Activated CD8-positive, alpha-beta memory T cell treated with anti-CD3 and anti-CD28 coated beads, Interleukin-2, amount 50 U/mL, for 1 hour (primary cell): ENCODE measurements around the gene SPACA7.

Experiments
- DNase-seq: peaks from one replicate; pipeline ENCODE4 v3.0.0-alpha.2; 2020; ENCODE audit errors: extremely low read depth

The SPACA7 gene

GRCh38 chr13:112376050-112376681 is at the start of gene SPACA7:
Gene SPACA7 (plus strand): TSS chr13:112376355. CDS start chr13:112376386, 31 bp downstream.
- DNase-seq, result no peak

- DNase-seq, result no peak
Measured at GRCh38 chr13:112326821-112327370, 49.3 kb upstream of the SPACA7 start.

- DNase-seq, result no peak
Measured at GRCh38 chr13:112328936-112329335, 47.2 kb upstream of the SPACA7 start.

- DNase-seq, result no peak
Measured at GRCh38 chr13:112329376-112329775, 46.8 kb upstream of the SPACA7 start.

GRCh38 chr13:112330066-112330465 is 46.1 kb upstream of the SPACA7 start:
- no peak for DNase-seq

- no peak for DNase-seq
Measured at GRCh38 chr13:112330479-112331381, 45.4 kb upstream of the SPACA7 start.

- DNase-seq, result no peak
Measured at GRCh38 chr13:112331675-112332074, 44.5 kb upstream of the SPACA7 start.

- no peak for DNase-seq
Measured at GRCh38 chr13:112332727-112333126, 43.4 kb upstream of the SPACA7 start.

GRCh38 chr13:112333756-112334543 is 42.2 kb upstream of the SPACA7 start:
- no peak for DNase-seq

- no peak for DNase-seq
Measured at GRCh38 chr13:112335135-112335534, 41.0 kb upstream of the SPACA7 start.

GRCh38 chr13:112341446-112341845 is 34.7 kb upstream of the SPACA7 start:
- no peak for DNase-seq

GRCh38 chr13:112341976-112342735 is 34.0 kb upstream of the SPACA7 start:
- DNase-seq, result no peak

- DNase-seq, result no peak
Measured at GRCh38 chr13:112342841-112343361, 33.3 kb upstream of the SPACA7 start.

- no peak for DNase-seq
Measured at GRCh38 chr13:112343591-112343990, 32.6 kb upstream of the SPACA7 start.

- DNase-seq, result no peak
Measured at GRCh38 chr13:112345826-112346172, 30.4 kb upstream of the SPACA7 start.

- DNase-seq, result no peak
Measured at GRCh38 chr13:112346173-112346898, 29.8 kb upstream of the SPACA7 start.

- DNase-seq, result no peak
Measured at GRCh38 chr13:112346899-112347229, 29.3 kb upstream of the SPACA7 start.

- DNase-seq, result no peak
Measured at GRCh38 chr13:112347986-112348385, 28.2 kb upstream of the SPACA7 start.

GRCh38 chr13:112348642-112349345 is 27.4 kb upstream of the SPACA7 start:
- no peak for DNase-seq

GRCh38 chr13:112349681-112350080 is 26.5 kb upstream of the SPACA7 start:
- no peak for DNase-seq
